ENCODE data around the gene SLX4IP. TPM values are rescaled to one million over a fixed set of nuclear protein-coding genes. Genes with fewer than 3 reads are reported as not detected.

Gene SLX4IP
- total RNA-seq, 1 donor, result 4.0 TPM

- peak; percentile 96 for DNase-seq (ENCODE audit: insufficient read length, low spot score, missing footprints)
- H3K27me3 ChIP-seq (ENCODE audit: insufficient read depth, low read length), result no peaks in the 10 kb centered on the region
- peak overlapping the region; percentile 97 for H3K4me3 ChIP-seq (ENCODE audit: insufficient read depth, low read length)
- no peaks in the 10 kb centered on the region for H3K36me3 ChIP-seq (ENCODE audit: insufficient read depth, low read length)
- H3K79me2 ChIP-seq (ENCODE audit: insufficient read depth, low read length), result peaks cover 36% of the 10 kb centered on the region
- H3K27ac ChIP-seq (ENCODE audit: low read depth, low read length), result peak overlapping the region; percentile 97
- H3K4me2 ChIP-seq (ENCODE audit: insufficient read depth, low read length), result peak overlapping the region; percentile 84
- TF ChIP-seq CTCF (IDR thresholded peaks at IDR 0.05; ENCODE audit: extremely low read depth, low read depth, low read length), result peak; percentile 66
- H3K4me1 ChIP-seq (ENCODE audit: insufficient read depth, low read length), result peaks cover 35% of the 10 kb centered on the region
- H4K20me1 ChIP-seq (ENCODE audit: insufficient read depth, low read length), result no peaks in the 10 kb centered on the region
- H3K9me3 ChIP-seq (ENCODE audit: low read depth, low read length), result no peaks in the 10 kb centered on the region
- peak overlapping the region; percentile 88 for H2AFZ ChIP-seq (ENCODE audit: low read length)
Observed at GRCh38 chr20:10674684-10675449, 239.8 kb downstream of the SLX4IP start.

DNA sequence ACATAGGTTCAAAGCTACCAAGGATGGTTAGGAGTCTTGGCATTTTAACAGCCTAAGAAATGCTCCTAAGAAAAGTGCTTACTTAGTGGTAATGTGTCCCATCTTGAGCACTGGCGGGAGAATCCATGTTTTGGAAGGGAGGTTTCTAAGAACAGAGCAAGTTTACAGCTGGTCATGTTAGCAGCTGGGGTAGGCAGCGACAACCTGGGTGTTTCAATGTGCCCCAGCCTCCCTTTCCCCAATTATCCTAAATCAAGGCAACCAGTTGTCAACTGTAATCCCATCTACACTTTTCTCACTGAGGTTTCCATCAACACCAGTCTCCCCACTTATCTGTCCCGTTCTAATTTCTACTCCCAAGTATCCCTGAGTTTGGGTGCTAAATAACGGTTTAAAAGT lies 240.3 kb downstream of the SLX4IP start:
- H3K4me3 ChIP-seq (ENCODE audit: insufficient read depth, low read length), result peak overlapping the region; percentile 97
- H3K27me3 ChIP-seq (ENCODE audit: insufficient read depth, low read length), result no peaks in the 10 kb centered on the region
- H4K20me1 ChIP-seq (ENCODE audit: insufficient read depth, low read length), result no peaks in the 10 kb centered on the region
- no peaks in the 10 kb centered on the region for H3K36me3 ChIP-seq (ENCODE audit: insufficient read depth, low read length)
- H3K9me3 ChIP-seq (ENCODE audit: low read depth, low read length), result no peaks in the 10 kb centered on the region
- peak overlapping the region; percentile 97 for H3K27ac ChIP-seq (ENCODE audit: low read depth, low read length)
- peaks cover 29% of the 10 kb centered on the region for H3K4me1 ChIP-seq (ENCODE audit: insufficient read depth, low read length)
- H3K79me2 ChIP-seq (ENCODE audit: insufficient read depth, low read length), result peaks cover 30% of the 10 kb centered on the region
- H3K4me2 ChIP-seq (ENCODE audit: insufficient read depth, low read length), result peak overlapping the region; percentile 84
- H2AFZ ChIP-seq (ENCODE audit: low read length), result no peak overlapping the region
- no peak for TF ChIP-seq CTCF (IDR thresholded peaks at IDR 0.05; ENCODE audit: extremely low read depth, low read depth, low read length)
- no peak for DNase-seq (ENCODE audit: insufficient read length, low spot score, missing footprints)

DNA sequence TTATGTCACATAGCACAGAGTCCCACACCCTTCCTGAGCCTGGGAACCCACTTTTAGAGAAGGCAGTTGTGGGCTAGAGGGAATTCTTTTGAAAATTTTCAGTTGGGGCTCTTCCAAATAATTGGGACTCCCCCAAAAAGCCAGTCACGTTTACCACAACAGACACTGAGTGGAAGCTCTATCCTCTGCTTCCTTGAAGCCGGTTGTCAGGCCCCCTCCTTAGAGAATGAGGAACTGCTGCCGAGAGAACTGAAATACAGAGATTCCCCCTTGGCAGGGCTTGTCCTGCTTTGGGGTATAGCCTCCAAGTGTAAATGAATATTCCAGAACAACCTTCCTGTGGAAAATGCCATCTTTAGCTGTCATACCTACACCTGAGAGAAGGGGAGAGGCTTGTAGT lies 241.4 kb downstream of the SLX4IP start:
- no peaks in the 10 kb centered on the region for H4K20me1 ChIP-seq (ENCODE audit: insufficient read depth, low read length)
- no peak overlapping the region for H3K27ac ChIP-seq (ENCODE audit: low read depth, low read length)
- H3K4me2 ChIP-seq (ENCODE audit: insufficient read depth, low read length), result no peak overlapping the region
- TF ChIP-seq CTCF (IDR thresholded peaks at IDR 0.05; ENCODE audit: extremely low read depth, low read depth, low read length), result no peak
- no peaks in the 10 kb centered on the region for H3K27me3 ChIP-seq (ENCODE audit: insufficient read depth, low read length)
- peaks cover 21% of the 10 kb centered on the region for H3K4me1 ChIP-seq (ENCODE audit: insufficient read depth, low read length)
- H2AFZ ChIP-seq (ENCODE audit: low read length), result no peak overlapping the region
- no peak for DNase-seq (ENCODE audit: insufficient read length, low spot score, missing footprints)
- no peak overlapping the region for H3K4me3 ChIP-seq (ENCODE audit: insufficient read depth, low read length)
- H3K36me3 ChIP-seq (ENCODE audit: insufficient read depth, low read length), result no peaks in the 10 kb centered on the region
- no peaks in the 10 kb centered on the region for H3K9me3 ChIP-seq (ENCODE audit: low read depth, low read length)
- peaks cover 21% of the 10 kb centered on the region for H3K79me2 ChIP-seq (ENCODE audit: insufficient read depth, low read length)

Small RNAs within 50 kb of the gene (small RNA-seq; reads per million reads assigned to genes)
- gene MIR6870, result not detected

Other genes starting within 250 kb of the SLX4IP start
- 1.8 TPM in 2 replicates for gene SNAP25, start 216.5 kb upstream of the SLX4IP start, total RNA-seq
- gene MKKS, start 1.1 kb upstream of the SLX4IP start, total RNA-seq, result 7.6 and 8.8 TPM in 2 replicates
- gene JAG1, start 238.7 kb downstream of the SLX4IP start, total RNA-seq, result 49.2 and 60.1 TPM in 2 replicates